HEK293 (cell line): ENCODE measurements around the gene BBC3.

Experiments
- BCL11B ChIP-seq: fragments of 450-650 bp; formaldehyde crosslinking; IDR thresholded peaks from 2 replicates; pipeline ENCODE4 v1.5.1; 2016; ENCODE audit warnings: low read depth, missing biosample characterization, missing genetic modification characterization
- FEZF1 ChIP-seq: fragments of 450-650 bp; formaldehyde crosslinking; IDR thresholded peaks from 2 replicates; pipeline ENCODE4 v1.5.1; 2016; ENCODE audit warnings: missing biosample characterization, missing genetic modification characterization
- KLF9 ChIP-seq: fragments of 450-650 bp; formaldehyde crosslinking; IDR thresholded peaks from 2 replicates; pipeline ENCODE4 v1.5.1; 2016; ENCODE audit warnings: missing biosample characterization, missing genetic modification characterization, low read depth
- SP2 ChIP-seq: fragments of 450-650 bp; formaldehyde crosslinking; IDR thresholded peaks from 2 replicates; pipeline ENCODE4 v1.5.1; 2016; ENCODE audit warnings: missing biosample characterization, missing genetic modification characterization
- ZBTB20 ChIP-seq: fragments of 450-650 bp; formaldehyde crosslinking; IDR thresholded peaks from 2 replicates; pipeline ENCODE4 v1.5.1; 2016; ENCODE audit warnings: missing biosample characterization, missing genetic modification characterization
- ZBTB21 ChIP-seq: fragments of 450-650 bp; formaldehyde crosslinking; IDR thresholded peaks from 2 replicates; pipeline ENCODE4 v1.5.1; 2017; ENCODE audit warnings: missing biosample characterization, missing genetic modification characterization
- ZBTB48 ChIP-seq: fragments of 450-650 bp; formaldehyde crosslinking; IDR thresholded peaks from 2 replicates; pipeline ENCODE4 v1.5.1; 2016; ENCODE audit warnings: missing biosample characterization, missing genetic modification characterization
- ZNF341 ChIP-seq: fragments of 450-650 bp; formaldehyde crosslinking; IDR thresholded peaks from 2 replicates; pipeline ENCODE4; 2016; ENCODE audit warnings: low read depth, missing biosample characterization, missing genetic modification characterization
- ZNF530 ChIP-seq: fragments of 450-650 bp; formaldehyde crosslinking; IDR thresholded peaks from 2 replicates; pipeline ENCODE4 v1.5.1; 2016; ENCODE audit warnings: low read depth, missing biosample characterization, missing genetic modification characterization
- ZNF626 ChIP-seq: fragments of 450-650 bp; sonication (Bioruptor Pico); formaldehyde crosslinking; IDR thresholded peaks from 2 replicates; pipeline ENCODE4 v1.5.1; 2018; ENCODE audit warnings: missing biosample characterization, missing genetic modification characterization, inconsistent platforms
- ZNF677 ChIP-seq: fragments of 450-650 bp; IDR thresholded peaks from 2 replicates; pipeline ENCODE4 v1.5.0; 2018; ENCODE audit warnings: missing biosample characterization, mild to moderate bottlenecking, missing genetic modification characterization, moderate library complexity
- ZNF776 ChIP-seq: fragments of 450-650 bp; formaldehyde crosslinking; IDR thresholded peaks from 2 replicates; pipeline ENCODE4 v1.5.0; 2017; ENCODE audit warnings: missing biosample characterization, missing genetic modification characterization, borderline replicate concordance
- ZXDB ChIP-seq: fragments of 450-650 bp; formaldehyde crosslinking; IDR thresholded peaks from 2 replicates; pipeline ENCODE4 v1.5.1; 2016; ENCODE audit warnings: missing biosample characterization, missing genetic modification characterization
- TF ChIP-seq, protein P1 (sequence below): fragments of 450-650 bp; formaldehyde crosslinking; IDR thresholded peaks from 2 replicates; pipeline ENCODE4 v1.5.1; 2016; ENCODE audit warnings: missing biosample characterization, missing genetic modification characterization
- TF ChIP-seq, protein P2 (sequence below): fragments of 450-650 bp; formaldehyde crosslinking; IDR thresholded peaks from 2 replicates; pipeline ENCODE4 v1.5.1; 2017; ENCODE audit warnings: missing biosample characterization, missing genetic modification characterization
- TF ChIP-seq, protein P3 (sequence below): fragments of 450-650 bp; formaldehyde crosslinking; conservative IDR thresholded peaks from 2 replicates; pipeline ENCODE4 v1.5.1; 2016; ENCODE audit warnings: low read depth, missing biosample characterization, missing genetic modification characterization
- TF ChIP-seq, protein P4 (sequence below): fragments of 450-650 bp; formaldehyde crosslinking; conservative IDR thresholded peaks from 2 replicates; pipeline ENCODE4 v1.5.1; 2016; ENCODE audit warnings: low read depth, missing biosample characterization, missing genetic modification characterization
- TF ChIP-seq, protein P5 (sequence below): fragments of 450-650 bp; formaldehyde crosslinking; IDR thresholded peaks from 2 replicates; pipeline ENCODE4 v1.5.1; 2016; ENCODE audit warnings: missing biosample characterization, missing genetic modification characterization
- TF ChIP-seq, protein P6 (sequence below): fragments of 450-650 bp; formaldehyde crosslinking; IDR thresholded peaks from 2 replicates; pipeline ENCODE4 v1.5.1; 2017; ENCODE audit warnings: missing biosample characterization, missing genetic modification characterization
- TF ChIP-seq, protein P7 (sequence below): fragments of 450-650 bp; formaldehyde crosslinking; IDR thresholded peaks from 2 replicates; pipeline ENCODE4 v1.5.1; 2016; ENCODE audit warnings: missing biosample characterization, missing genetic modification characterization, borderline replicate concordance

Gene BBC3

DNA sequence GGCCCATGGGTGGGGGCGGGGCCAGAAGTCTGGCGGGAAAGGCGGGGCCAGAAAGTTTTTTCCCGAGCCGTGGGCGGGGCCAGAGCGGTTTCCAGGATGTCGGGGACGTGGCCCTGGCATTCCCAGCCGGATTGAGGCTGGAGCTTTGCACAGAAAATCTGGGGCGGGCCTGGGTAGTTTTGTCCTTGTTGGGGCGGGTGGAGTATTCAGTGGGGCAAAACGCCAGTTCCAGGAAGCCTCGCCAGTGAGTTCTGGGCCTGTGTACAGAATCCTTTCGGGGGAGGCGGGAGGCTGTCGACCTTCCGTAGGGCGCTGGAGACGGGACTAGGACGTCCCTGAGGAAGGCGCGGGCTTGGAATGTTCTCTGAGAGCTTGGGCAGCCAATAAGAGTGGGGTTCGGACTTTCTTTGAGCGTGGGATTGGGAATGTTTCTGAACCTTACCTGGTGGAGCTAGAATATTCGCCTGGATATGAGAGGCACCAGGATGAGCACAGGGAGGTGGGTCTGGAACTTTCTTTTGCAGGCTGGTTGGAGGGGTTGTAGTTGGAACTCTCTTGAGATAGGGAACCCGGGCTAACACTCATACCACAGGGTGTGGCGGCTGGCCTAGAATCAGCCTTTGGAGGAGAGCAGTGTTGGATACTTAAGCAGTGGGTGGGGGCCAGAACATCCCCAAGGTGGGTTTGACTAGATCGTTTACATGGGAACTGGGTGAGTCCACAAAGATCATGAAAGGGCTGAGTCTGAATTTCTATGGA lies 26.6 kb upstream of the BBC3 start (continued):
- no peak for TF ChIP-seq ZNF341 (tag by site-specific recombination)
- TF ChIP-seq ZNF776 (tag by site-specific recombination) = no peak
- TF ChIP-seq, protein P1, sequence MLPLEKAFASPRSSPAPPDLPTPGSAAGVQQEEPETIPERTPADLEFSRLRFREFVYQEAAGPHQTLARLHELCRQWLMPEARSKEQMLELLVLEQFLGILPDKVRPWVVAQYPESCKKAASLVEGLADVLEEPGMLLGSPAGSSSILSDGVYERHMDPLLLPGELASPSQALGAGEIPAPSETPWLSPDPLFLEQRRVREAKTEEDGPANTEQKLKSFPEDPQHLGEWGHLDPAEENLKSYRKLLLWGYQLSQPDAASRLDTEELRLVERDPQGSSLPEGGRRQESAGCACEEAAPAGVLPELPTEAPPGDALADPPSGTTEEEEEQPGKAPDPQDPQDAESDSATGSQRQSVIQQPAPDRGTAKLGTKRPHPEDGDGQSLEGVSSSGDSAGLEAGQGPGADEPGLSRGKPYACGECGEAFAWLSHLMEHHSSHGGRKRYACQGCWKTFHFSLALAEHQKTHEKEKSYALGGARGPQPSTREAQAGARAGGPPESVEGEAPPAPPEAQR = no peak
- peak; percentile 88 for TF ChIP-seq ZBTB20 (tag by site-specific recombination)
- no peak for TF ChIP-seq ZBTB21 (tag by site-specific recombination)
- TF ChIP-seq, protein P2, sequence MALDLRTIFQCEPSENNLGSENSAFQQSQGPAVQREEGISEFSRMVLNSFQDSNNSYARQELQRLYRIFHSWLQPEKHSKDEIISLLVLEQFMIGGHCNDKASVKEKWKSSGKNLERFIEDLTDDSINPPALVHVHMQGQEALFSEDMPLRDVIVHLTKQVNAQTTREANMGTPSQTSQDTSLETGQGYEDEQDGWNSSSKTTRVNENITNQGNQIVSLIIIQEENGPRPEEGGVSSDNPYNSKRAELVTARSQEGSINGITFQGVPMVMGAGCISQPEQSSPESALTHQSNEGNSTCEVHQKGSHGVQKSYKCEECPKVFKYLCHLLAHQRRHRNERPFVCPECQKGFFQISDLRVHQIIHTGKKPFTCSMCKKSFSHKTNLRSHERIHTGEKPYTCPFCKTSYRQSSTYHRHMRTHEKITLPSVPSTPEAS = no peak
- TF ChIP-seq KLF9 (tag by site-specific recombination) = peak; percentile 36
- TF ChIP-seq, protein P3, sequence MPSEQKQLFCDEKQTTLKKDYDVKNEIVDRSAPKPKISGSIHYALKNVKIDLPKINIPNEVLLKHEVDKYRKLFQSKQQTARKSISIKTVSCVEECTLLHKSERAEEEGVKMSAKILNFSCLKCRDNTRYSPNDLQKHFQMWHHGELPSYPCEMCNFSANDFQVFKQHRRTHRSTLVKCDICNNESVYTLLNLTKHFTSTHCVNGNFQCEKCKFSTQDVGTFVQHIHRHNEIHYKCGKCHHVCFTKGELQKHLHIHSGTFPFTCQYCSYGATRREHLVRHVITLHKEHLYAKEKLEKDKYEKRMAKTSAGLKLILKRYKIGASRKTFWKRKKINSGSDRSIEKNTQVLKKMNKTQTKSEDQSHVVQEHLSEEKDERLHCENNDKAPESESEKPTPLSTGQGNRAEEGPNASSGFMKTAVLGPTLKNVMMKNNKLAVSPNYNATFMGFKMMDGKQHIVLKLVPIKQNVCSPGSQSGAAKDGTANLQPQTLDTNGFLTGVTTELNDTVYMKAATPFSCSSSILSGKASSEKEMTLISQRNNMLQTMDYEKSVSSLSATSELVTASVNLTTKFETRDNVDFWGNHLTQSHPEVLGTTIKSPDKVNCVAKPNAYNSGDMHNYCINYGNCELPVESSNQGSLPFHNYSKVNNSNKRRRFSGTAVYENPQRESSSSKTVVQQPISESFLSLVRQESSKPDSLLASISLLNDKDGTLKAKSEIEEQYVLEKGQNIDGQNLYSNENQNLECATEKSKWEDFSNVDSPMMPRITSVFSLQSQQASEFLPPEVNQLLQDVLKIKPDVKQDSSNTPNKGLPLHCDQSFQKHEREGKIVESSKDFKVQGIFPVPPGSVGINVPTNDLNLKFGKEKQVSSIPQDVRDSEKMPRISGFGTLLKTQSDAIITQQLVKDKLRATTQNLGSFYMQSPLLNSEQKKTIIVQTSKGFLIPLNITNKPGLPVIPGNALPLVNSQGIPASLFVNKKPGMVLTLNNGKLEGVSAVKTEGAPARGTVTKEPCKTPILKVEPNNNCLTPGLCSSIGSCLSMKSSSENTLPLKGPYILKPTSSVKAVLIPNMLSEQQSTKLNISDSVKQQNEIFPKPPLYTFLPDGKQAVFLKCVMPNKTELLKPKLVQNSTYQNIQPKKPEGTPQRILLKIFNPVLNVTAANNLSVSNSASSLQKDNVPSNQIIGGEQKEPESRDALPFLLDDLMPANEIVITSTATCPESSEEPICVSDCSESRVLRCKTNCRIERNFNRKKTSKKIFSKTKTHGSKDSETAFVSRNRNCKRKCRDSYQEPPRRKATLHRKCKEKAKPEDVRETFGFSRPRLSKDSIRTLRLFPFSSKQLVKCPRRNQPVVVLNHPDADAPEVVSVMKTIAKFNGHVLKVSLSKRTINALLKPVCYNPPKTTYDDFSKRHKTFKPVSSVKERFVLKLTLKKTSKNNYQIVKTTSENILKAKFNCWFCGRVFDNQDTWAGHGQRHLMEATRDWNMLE (tag by site-specific recombination) = no peak
- TF ChIP-seq BCL11B (tag by site-specific recombination) = no peak
- TF ChIP-seq, protein P4, sequence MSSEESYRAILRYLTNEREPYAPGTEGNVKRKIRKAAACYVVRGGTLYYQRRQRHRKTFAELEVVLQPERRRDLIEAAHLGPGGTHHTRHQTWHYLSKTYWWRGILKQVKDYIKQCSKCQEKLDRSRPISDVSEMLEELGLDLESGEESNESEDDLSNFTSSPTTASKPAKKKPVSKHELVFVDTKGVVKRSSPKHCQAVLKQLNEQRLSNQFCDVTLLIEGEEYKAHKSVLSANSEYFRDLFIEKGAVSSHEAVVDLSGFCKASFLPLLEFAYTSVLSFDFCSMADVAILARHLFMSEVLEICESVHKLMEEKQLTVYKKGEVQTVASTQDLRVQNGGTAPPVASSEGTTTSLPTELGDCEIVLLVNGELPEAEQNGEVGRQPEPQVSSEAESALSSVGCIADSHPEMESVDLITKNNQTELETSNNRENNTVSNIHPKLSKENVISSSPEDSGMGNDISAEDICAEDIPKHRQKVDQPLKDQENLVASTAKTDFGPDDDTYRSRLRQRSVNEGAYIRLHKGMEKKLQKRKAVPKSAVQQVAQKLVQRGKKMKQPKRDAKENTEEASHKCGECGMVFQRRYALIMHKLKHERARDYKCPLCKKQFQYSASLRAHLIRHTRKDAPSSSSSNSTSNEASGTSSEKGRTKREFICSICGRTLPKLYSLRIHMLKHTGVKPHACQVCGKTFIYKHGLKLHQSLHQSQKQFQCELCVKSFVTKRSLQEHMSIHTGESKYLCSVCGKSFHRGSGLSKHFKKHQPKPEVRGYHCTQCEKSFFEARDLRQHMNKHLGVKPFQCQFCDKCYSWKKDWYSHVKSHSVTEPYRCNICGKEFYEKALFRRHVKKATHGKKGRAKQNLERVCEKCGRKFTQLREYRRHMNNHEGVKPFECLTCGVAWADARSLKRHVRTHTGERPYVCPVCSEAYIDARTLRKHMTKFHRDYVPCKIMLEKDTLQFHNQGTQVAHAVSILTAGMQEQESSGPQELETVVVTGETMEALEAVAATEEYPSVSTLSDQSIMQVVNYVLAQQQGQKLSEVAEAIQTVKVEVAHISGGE (tag by site-specific recombination) = peak; percentile 37
- TF ChIP-seq, protein P5, sequence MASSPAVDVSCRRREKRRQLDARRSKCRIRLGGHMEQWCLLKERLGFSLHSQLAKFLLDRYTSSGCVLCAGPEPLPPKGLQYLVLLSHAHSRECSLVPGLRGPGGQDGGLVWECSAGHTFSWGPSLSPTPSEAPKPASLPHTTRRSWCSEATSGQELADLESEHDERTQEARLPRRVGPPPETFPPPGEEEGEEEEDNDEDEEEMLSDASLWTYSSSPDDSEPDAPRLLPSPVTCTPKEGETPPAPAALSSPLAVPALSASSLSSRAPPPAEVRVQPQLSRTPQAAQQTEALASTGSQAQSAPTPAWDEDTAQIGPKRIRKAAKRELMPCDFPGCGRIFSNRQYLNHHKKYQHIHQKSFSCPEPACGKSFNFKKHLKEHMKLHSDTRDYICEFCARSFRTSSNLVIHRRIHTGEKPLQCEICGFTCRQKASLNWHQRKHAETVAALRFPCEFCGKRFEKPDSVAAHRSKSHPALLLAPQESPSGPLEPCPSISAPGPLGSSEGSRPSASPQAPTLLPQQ (tag by site-specific recombination) = peak; percentile 29
- TF ChIP-seq, protein P6, sequence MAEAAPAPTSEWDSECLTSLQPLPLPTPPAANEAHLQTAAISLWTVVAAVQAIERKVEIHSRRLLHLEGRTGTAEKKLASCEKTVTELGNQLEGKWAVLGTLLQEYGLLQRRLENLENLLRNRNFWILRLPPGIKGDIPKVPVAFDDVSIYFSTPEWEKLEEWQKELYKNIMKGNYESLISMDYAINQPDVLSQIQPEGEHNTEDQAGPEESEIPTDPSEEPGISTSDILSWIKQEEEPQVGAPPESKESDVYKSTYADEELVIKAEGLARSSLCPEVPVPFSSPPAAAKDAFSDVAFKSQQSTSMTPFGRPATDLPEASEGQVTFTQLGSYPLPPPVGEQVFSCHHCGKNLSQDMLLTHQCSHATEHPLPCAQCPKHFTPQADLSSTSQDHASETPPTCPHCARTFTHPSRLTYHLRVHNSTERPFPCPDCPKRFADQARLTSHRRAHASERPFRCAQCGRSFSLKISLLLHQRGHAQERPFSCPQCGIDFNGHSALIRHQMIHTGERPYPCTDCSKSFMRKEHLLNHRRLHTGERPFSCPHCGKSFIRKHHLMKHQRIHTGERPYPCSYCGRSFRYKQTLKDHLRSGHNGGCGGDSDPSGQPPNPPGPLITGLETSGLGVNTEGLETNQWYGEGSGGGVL (tag by site-specific recombination) = peak; percentile 64
- TF ChIP-seq ZBTB48 (tag by site-specific recombination) = peak; percentile 84
- no peak for TF ChIP-seq ZNF677 (tag by site-specific recombination)
- TF ChIP-seq ZXDB (tag by site-specific recombination) = peak; percentile 46
- no peak for TF ChIP-seq ZNF626
- 0 out of 2 replicates have a peak, but pooled peaks have one; percentile 24 for TF ChIP-seq FEZF1 (tag by site-specific recombination)
- peak; percentile 52 for TF ChIP-seq SP2 (tag by site-specific recombination)
- TF ChIP-seq ZNF530 (tag by site-specific recombination) = no peak
- TF ChIP-seq, protein P7, sequence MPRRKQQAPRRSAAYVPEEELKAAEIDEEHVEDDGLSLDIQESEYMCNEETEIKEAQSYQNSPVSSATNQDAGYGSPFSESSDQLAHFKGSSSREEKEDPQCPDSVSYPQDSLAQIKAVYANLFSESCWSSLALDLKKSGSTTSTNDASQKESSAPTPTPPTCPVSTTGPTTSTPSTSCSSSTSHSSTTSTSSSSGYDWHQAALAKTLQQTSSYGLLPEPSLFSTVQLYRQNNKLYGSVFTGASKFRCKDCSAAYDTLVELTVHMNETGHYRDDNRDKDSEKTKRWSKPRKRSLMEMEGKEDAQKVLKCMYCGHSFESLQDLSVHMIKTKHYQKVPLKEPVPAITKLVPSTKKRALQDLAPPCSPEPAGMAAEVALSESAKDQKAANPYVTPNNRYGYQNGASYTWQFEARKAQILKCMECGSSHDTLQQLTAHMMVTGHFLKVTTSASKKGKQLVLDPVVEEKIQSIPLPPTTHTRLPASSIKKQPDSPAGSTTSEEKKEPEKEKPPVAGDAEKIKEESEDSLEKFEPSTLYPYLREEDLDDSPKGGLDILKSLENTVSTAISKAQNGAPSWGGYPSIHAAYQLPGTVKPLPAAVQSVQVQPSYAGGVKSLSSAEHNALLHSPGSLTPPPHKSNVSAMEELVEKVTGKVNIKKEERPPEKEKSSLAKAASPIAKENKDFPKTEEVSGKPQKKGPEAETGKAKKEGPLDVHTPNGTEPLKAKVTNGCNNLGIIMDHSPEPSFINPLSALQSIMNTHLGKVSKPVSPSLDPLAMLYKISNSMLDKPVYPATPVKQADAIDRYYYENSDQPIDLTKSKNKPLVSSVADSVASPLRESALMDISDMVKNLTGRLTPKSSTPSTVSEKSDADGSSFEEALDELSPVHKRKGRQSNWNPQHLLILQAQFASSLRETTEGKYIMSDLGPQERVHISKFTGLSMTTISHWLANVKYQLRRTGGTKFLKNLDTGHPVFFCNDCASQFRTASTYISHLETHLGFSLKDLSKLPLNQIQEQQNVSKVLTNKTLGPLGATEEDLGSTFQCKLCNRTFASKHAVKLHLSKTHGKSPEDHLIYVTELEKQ (tag by site-specific recombination) = no peak
